Mucosa of stomach (tissue), 1 donor: Measurements from ENCODE around the gene GTF3C2.

Experiments
- H3K27me3 ChIP-seq: one replicate; pipeline ENCODE4 v1.7.0; 2013; ENCODE audit warnings: mild to moderate bottlenecking, low read length; ENCODE audit not compliant: control insufficient read depth, insufficient read depth
- H3K36me3 ChIP-seq: one replicate; pipeline ENCODE4 v1.7.0; 2013; ENCODE audit warnings: low read length; ENCODE audit not compliant: control insufficient read depth, insufficient read depth
- H3K4me1 ChIP-seq: one replicate; pipeline ENCODE4 v1.7.0; 2013; ENCODE audit warnings: mild to moderate bottlenecking, low read length; ENCODE audit not compliant: control insufficient read depth, insufficient read depth
- H3K4me3 ChIP-seq: one replicate; pipeline ENCODE4 v1.7.0; 2013; ENCODE audit warnings: low read length
- H3K9ac ChIP-seq: one replicate; pipeline ENCODE4 v1.7.0; 2013; ENCODE audit warnings: mild to moderate bottlenecking, low read length, moderate library complexity
- H3K9me3 ChIP-seq: one replicate; pipeline ENCODE4 v1.7.0; 2013; ENCODE audit warnings: mild to moderate bottlenecking, low read length, moderate library complexity; ENCODE audit not compliant: control insufficient read depth
- donor health status: Pancreatic carcinoma.

Gene GTF3C2

DNA sequence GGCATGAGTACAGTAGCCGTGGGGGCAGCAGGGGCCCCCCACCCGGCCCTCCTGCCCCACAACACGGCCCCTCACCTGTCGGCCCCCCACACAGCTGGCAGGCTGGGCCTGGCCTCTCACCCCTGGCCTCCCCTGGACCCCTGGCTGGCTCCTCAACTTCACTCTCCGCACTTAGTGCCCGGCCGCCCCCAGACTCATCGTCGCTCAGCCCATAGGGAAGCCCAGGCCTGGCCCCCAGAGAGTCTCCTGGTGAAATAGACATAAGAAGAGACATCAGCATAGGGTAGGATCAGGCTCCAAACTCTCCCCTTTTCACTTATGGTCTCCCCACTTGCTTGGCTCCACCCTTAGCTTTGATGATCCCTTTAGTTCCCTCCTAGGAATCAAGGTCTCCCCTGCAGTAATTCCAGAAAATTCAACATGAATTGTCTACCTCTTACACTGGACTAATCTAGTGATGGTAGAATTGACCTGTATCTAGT lies 22.3 kb upstream of the GTF3C2 start:
- Histone ChIP-seq H3K9ac (no peak overlapping the region), H3K4me1 (peaks cover 28% of the 10 kb centered on the region), H3K9me3 (no peaks in the 10 kb centered on the region), H3K4me3 (no peak overlapping the region), H3K36me3 (peaks cover 30% of the 10 kb centered on the region), H3K27me3 (no peaks in the 10 kb centered on the region)

DNA sequence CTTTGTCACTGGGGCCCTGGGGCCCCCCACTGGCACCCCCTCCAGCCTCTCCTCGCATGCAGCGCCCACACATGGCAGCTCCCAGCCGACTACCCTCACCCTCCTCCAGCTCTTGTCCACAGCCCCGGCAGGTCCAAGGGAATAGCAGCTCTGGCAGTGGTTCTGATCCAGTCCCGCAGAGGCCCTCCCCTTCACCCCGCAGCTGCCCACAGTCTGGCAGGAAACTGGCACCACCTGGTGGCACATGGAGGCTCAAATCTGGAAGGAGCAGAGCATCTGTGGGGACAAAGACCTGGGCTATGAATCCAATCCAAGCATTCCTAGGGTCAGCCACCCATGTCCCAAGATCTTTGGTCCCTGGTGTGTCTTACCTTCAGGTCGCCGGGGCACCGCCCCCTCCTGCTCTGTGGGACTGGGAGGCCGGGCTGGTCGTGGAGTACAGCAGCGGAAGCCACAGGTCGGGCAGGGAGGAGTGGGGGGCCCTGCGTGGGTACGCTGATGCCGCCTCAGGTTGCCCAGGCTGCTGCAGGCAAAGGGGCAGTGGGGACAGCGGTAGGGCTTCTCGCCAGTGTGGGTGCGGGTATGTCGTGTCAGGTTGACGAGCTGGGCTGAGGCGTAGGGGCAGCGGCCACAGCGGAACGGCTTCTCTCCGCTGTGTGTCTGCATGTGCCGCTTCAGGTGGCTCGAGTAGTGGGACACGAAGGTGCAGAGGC lies 21.7 kb upstream of the GTF3C2 start:
- peaks cover 34% of the 10 kb centered on the region for H3K36me3 ChIP-seq

DNA sequence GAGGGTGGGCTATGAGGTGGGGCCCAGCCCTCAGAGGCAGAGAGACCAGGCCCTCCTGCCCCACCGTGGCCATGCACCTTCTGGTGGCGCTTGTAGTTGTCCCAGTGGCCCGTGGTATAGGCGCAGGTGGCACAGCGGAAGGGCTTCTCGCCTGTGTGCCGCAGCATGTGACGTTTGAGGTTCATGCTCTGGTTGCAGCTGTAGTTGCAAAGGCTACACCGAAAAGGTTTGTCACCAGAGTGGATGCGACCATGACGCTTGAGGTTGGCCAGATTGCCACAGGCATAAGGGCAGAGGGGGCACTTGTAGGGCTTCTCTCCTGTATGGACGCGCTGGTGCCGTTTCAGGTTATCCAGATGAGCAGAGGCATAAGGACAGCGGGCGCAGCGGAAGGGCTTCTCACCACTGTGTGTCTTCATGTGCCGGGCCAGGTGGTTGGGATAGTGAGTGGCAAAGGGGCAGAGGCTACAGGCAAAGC lies 21.1 kb upstream of the GTF3C2 start:
- no peak overlapping the region for H3K9ac ChIP-seq
- peaks cover 34% of the 10 kb centered on the region for H3K36me3 ChIP-seq

More for the DNA sequence above, 21.7 kb upstream of the GTF3C2 start:
- Histone ChIP-seq H3K9me3 (no peaks in the 10 kb centered on the region), H3K4me1 (peaks cover 28% of the 10 kb centered on the region), H3K9ac (no peak overlapping the region), H3K27me3 (no peaks in the 10 kb centered on the region), H3K4me3 (no peak overlapping the region)

DNA sequence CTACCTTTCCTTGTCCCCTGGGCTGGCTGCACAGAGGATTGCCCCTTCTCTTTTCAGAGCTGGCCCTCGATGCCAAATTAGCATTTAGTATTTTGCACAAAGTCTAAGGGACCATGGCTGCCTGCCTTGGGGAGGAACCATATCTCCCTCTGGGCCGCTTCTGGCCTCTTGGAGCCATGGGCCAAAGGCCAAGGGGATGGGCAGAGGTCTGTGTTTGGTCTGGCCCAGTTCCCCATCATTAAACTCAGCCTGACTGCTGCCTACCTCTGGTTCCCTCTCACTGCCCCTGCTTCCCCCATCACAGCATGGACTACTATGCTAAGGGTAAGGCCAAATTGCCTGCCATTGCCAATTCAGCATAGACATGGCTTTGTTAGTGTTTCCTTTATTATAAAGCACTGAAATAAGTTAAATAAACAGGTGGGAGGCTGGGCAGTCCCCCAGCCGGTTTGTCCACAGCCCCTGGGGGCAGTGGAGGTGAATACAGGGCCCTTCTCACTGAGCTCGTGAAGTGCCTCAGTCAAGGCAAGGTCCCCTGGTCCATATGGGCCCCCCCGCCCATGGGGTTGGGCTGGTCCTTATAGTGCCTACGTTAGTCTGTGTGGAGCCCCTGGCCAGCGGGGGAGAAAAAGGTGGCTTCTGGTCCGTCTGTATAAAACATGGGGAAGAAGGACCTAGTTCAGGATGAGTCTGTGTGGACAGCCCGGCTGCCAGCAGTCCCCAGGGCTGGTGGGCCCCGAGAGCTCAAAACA lies 20.5 kb upstream of the GTF3C2 start:
- Histone ChIP-seq H3K9me3 (no peaks in the 10 kb centered on the region), H3K36me3 (peaks cover 34% of the 10 kb centered on the region), H3K9ac (no peak overlapping the region), H3K4me1 (peaks cover 40% of the 10 kb centered on the region), H3K27me3 (no peaks in the 10 kb centered on the region), H3K4me3 (no peak overlapping the region)

More for the DNA sequence above, 21.1 kb upstream of the GTF3C2 start:
- H3K4me3 ChIP-seq = no peak overlapping the region
- H3K9me3 ChIP-seq = no peaks in the 10 kb centered on the region
- H3K4me1 ChIP-seq = peaks cover 34% of the 10 kb centered on the region
- H3K27me3 ChIP-seq = no peaks in the 10 kb centered on the region

DNA sequence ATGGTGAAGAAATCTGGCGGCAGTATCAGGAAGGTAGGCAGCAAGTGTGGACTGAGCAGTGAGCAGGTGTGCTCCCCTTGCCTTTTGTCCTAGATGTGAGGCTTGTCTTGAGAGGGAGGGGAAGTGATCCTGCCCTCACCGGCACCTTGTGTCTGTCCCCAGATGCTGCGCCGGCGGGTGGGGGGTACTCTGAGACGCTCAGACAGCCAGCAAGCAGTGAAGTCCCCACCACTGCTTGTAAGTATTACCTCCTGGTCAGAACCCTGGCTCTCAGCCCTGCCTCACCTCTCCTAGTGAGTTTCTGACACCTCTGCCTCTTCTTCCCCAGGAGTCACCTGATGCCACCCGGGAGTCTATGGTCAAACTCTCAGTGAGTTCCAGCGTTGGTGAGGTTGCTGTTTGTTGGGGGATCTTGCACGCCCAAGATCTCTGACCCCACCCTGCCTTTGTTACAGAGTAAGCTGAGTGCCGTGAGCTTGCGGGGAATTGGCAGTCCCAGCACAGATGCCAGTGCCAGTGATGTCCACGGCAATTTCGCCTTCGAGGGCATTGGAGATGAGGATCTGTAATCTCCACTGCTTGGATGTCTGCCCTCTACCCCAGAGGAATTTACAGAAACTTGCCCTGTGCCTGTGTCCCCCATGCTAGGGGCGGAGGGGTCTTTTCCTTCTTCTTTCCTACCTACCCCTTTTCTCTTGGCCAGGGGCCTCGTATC lies 19.7 kb upstream of the GTF3C2 start:
- H3K9ac ChIP-seq = no peak overlapping the region
- peaks cover 46% of the 10 kb centered on the region for H3K4me1 ChIP-seq
- peaks cover 34% of the 10 kb centered on the region for H3K36me3 ChIP-seq
- no peaks in the 10 kb centered on the region for H3K27me3 ChIP-seq
- H3K4me3 ChIP-seq = no peak overlapping the region
- H3K9me3 ChIP-seq = no peaks in the 10 kb centered on the region

DNA sequence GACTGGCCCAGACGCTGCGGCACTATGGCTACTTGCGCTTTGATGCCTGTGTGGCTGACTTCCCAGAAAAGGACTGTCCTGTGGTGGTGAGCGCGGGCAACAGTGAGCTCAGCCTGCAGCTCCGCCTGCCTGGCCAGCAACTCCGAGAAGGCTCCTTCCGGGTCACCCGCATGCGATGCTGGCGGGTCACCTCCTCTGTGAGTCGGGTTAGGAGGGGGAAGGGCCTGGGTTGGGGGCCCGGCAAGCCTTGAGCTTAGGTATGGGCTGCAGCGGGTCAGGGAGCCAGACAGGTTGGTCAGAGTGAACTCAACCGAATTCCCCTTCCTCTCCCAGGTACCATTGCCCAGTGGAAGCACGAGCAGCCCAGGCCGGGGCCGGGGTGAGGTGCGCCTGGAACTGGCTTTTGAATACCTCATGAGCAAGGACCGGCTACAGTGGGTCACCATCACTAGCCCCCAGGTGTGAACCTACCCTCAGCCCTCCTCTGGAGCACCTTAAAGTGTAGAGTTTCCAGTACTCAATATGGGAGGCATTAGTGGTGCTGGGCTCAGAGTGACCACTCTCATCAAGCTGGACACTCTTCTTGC lies 19.0 kb upstream of the GTF3C2 start:
- Histone ChIP-seq H3K27me3 (no peaks in the 10 kb centered on the region), H3K4me3 (no peak overlapping the region), H3K9ac (no peak overlapping the region), H3K36me3 (peaks cover 34% of the 10 kb centered on the region), H3K4me1 (peaks cover 45% of the 10 kb centered on the region), H3K9me3 (no peaks in the 10 kb centered on the region)

DNA sequence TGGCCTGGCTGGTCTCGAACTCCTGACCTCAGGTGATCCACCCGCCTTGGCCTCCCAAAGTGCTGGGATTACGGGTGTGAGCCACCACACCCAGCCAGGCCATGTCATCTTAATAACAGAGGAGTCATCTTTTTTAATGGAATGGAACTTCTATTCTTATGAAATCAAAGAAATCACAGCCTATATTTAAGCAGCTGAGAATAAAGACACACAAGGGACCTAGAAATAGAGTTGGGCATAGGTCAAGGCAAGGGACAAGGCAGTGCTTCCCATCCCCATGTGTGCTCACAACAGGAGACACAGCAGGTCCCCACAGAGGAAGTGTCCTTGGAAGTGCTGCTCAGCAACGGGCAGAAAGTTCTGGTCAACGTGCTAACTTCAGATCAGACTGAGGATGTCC lies 17.0 kb upstream of the GTF3C2 start:
- peaks cover 40% of the 10 kb centered on the region for H3K4me1 ChIP-seq
- peaks cover 34% of the 10 kb centered on the region for H3K36me3 ChIP-seq
- H3K27me3 ChIP-seq = no peaks in the 10 kb centered on the region
- no peak overlapping the region for H3K4me3 ChIP-seq
- H3K9ac ChIP-seq = no peak overlapping the region
- no peaks in the 10 kb centered on the region for H3K9me3 ChIP-seq

DNA sequence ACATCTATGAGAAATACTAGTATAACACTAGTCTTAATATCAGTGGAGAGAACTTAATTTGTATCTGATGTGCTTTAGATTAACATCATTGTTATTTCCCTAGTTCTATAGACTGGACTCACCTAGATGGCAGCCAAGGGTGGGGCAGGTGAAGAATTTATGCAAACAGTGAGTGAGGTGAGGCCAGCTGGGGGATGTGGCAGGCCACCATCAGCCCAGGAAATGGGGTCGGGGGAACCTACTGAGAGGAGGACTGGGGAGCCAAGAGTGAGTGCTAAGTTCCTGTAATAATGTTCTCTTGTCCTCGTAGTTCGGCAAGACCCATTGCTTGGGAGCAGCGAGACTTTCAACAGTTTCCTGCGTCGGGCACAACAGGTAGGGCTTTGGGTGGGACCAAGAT lies 16.4 kb upstream of the GTF3C2 start:
- Histone ChIP-seq H3K4me1 (peaks cover 34% of the 10 kb centered on the region), H3K27me3 (no peaks in the 10 kb centered on the region), H3K9me3 (no peaks in the 10 kb centered on the region), H3K36me3 (peaks cover 37% of the 10 kb centered on the region), H3K4me3 (no peak overlapping the region), H3K9ac (no peak overlapping the region)

DNA sequence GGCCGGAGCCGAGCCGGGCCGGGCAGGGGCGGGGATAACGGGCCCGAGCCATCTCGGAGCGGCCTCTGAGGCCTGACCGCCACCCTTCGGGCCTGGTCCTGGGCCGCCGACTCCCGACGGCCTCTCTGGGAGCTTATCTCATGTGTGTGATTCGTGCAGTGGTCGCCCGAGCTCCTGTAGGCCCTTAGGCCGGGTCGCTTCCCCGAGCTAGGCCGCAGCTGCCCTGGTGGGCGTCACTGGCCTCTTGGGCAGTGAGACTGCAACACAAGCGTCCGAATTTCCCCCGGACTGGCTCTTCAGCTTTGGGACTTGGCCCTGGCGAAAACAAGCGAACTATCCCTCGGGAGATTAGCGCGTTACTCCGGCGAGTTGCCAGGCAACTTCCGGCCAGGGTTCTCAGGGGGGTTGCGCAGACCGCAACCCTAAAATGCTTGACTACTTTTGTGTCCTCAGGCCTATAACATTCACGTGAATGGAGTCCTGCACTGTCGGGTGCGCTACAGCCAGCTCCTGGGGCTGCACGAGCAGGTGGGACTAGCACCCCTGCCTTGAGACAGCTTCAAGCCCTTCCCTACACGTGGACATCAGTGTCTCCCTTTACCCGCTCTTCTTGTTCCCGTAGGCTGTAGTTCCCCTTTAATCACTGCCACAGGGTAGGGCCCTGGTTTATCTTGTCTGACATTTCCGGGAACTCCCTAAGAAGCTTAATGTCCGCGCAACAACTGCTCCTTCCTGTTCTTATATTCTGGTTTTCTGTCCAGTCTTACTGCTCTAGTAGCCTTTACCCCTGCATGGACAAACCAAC lies 14.5 kb upstream of the GTF3C2 start:
- H3K27me3 ChIP-seq = no peaks in the 10 kb centered on the region
- peak overlapping the region; percentile 90 for H3K9ac ChIP-seq
- H3K36me3 ChIP-seq = peaks cover 25% of the 10 kb centered on the region
- peaks cover 30% of the 10 kb centered on the region for H3K4me1 ChIP-seq
- H3K9me3 ChIP-seq = no peaks in the 10 kb centered on the region
- peak overlapping the region; percentile 51 for H3K4me3 ChIP-seq

DNA sequence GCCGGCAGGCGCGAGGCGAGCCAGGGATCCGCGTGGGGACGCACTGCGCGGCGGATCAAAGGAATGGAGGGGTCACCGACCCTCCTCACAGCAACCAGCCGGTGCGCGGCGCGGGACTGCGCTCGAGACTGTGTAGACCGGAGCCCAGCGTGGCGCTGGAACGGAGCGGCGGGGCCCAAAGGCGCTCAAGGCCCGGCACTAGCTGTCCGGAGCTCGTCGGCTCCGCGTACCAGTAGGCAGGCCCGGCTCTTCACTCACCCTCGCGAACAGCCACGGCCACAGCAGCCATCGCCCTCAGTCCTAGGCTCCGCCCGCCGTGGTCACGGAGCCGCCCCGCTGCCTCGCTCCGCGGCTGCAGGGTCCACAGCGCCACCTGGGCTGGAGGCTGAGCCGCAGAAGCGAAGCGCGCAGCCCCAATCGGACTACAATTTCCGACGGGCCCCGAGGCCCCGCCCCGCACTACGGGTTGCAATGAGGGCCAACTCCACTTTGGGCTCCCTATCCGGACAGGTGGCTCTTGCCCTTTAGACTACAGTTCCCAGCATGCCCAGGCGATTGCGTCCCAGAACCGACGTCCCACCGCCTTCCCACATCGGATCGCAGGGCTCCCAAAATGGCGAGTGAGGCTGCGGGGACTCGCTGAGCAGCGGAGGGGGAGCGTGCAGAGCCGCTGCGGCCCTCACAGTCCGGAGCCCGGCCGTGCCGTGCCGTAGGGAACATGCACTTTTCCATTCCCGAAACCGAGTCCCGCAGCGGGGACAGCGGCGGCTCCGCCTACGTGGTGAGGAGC lies 13.7 kb upstream of the GTF3C2 start, which contains the start of the genes EIF2B4 and SNX17:
EIF2B4 (minus strand) TSS at position 313 of the 790 bp plus-strand sequence; CDS start at position 289, 24 bp downstream.
SNX17 (plus strand) TSS at position 591 of the 790 bp plus-strand sequence; CDS start at position 719, 128 bp downstream.
- H3K4me3 ChIP-seq = peak within 1 kb of the TSS; percentile 51
- H3K36me3 ChIP-seq = peaks cover 21% of the 10 kb centered on the region
- no peaks in the 10 kb centered on the region for H3K9me3 ChIP-seq
- H3K4me1 ChIP-seq = peaks cover 30% of the 10 kb centered on the region
- H3K9ac ChIP-seq = peak within 1 kb of the TSS; percentile 90
- H3K27me3 ChIP-seq = no peaks in the 10 kb centered on the region
